ENCODE measurements around the gene GPI. TPM values are rescaled to one million over a fixed set of nuclear protein-coding genes. Genes with fewer than 3 reads are reported as not detected.
A peak's percentile ranks its signal among the peaks of the same experiment; 100 is the strongest.

GPI gene
- total and polyA plus RNA-seq, 9 donors = 70.1 to 187 (median 124) TPM

DNA sequence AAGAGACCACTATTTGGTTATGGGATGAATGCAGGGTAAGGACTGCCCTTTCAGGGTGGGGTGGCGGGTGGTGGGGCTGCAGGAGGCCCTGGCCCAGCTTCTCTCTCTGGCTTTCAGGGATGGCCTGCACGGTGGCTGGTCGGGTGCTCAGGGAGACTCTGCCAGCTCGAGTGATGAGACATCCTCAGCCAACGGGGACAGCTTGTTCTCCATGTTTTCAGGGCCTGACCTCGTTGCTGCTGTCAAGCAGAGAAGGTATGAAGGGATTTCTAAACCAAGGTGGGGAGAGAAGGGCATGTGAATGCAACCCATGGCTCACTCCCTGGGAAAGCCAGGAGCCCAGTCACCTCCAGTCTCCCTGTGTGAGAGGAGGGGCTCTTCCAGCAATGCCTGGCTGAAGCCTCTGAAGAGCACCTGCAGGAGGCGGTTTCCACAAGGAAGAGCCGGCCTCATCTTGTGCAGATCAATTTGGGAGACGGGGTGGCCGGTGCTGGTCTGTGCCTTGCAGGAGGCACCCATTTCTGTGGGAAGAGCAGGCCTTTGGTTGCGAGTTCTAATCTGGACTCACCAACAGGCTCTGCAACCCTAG lies 16.0 kb upstream of the GPI start:
- no peak for DNase-seq
- Histone ChIP-seq H3K4me1 (ENCODE audit: insufficient read depth) (no peaks in the 10 kb centered on the region), H3K27me3 (no peaks in the 10 kb centered on the region), H3K27ac (no peak overlapping the region), H3K4me3 (no peak overlapping the region), H3K9me3 (no peaks in the 10 kb centered on the region), H3K36me3 (no peaks in the 10 kb centered on the region)
- TF ChIP-seq EP300 (IDR thresholded peaks at IDR 0.05) (no peak), CTCF (IDR thresholded peaks at IDR 0.05) (no peak), POLR2A (IDR thresholded peaks at IDR 0.05) (no peak)
- intact Hi-C loops (cut with DNase I) = loop anchor here in 1 of 4 donors (10.0 kb wide), 1 partner anchor 124 kb away; no protein-coding TSS in a partner anchor
- WGBS, 3 donors = 82 to 91% (median 91%) methylated on average over 11 of the region's 11 CpGs

- no peaks in the 10 kb centered on the region for H3K9me3 ChIP-seq
- H3K27me3 ChIP-seq = no peaks in the 10 kb centered on the region
- peak in 1 of 5 donors; percentile 3 for DNase-seq
- H3K4me3 ChIP-seq = no peak overlapping the region
- WGBS, 3 donors = 73 to 78% (median 74%) methylated on average over 7 of the region's 7 CpGs
- H3K4me1 ChIP-seq (ENCODE audit: insufficient read depth) = no peaks in the 10 kb centered on the region
- intact Hi-C loops (cut with DNase I) = no loop called here
- no peak overlapping the region for H3K27ac ChIP-seq
- H3K36me3 ChIP-seq = no peaks in the 10 kb centered on the region
- no peak for TF ChIP-seq CTCF (IDR thresholded peaks at IDR 0.05)
Measured at GRCh38 chr19:34350161-34350561, 14.8 kb upstream of the GPI start.

DNA sequence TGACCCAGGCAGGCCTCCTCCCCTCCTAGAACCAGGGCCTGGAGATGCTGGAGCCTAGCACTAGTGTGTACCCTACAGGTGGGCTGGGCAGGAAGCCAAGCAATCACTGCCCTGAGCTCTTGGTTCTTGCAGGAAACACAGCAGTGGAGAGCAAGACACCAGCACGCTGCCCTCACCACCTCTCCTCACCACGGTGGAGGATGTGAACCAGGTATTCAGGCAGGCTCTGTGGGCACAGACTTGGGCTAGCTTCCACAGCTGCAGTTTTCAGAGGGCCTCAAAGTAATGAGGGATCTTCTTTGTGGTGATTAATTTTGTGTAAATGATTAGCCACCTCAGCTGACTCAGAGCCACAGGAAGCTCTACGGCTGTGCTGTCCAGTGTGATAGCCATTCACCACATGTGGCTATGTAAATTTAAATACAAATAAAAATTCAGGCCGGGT lies 13.6 kb upstream of the GPI start:
- Histone ChIP-seq H3K36me3 (no peaks in the 10 kb centered on the region), H3K4me3 (no peak overlapping the region), H3K4me1 (ENCODE audit: insufficient read depth) (no peaks in the 10 kb centered on the region), H3K27me3 (no peaks in the 10 kb centered on the region), H3K9me3 (no peaks in the 10 kb centered on the region), H3K27ac (no peak overlapping the region)
- DNase-seq = no peak
- WGBS, 3 donors = 77 to 95% (median 83%) methylated on average over 4 of the region's 4 CpGs
- TF ChIP-seq EP300 (IDR thresholded peaks at IDR 0.05) (no peak), POLR2A (IDR thresholded peaks at IDR 0.05) (no peak), CTCF (IDR thresholded peaks at IDR 0.05) (no peak)
- intact Hi-C loops (cut with DNase I) = no loop called here

DNA sequence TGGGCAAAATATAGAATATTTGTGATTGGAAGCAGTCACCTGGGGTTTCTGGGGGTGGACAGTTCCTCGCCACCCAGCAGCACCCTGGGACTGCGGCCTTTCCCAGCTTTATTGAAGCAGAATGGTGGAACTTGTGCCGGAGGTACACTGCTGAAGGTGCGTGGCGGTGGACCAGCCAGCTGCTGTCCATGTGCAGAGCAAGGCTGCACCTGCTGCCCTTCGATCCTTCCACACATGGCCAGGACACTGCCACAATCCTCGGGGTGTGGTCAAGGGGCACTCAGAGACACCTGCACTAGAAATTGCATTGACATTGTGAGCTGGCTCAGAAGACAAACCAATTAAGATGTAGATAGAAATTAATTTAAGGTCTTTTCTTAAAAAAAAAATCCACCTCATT lies 11.4 kb upstream of the GPI start:
- intact Hi-C loops (cut with DNase I) = no loop called here
- H3K4me3 ChIP-seq = no peak overlapping the region
- H3K9me3 ChIP-seq = no peaks in the 10 kb centered on the region
- WGBS, 3 donors = 90 to 96% (median 95%) methylated on average over 7 of the region's 7 CpGs
- no peaks in the 10 kb centered on the region for H3K27me3 ChIP-seq
- peaks cover 1% of the 10 kb centered on the region for H3K4me1 ChIP-seq (ENCODE audit: insufficient read depth)
- no peak for TF ChIP-seq POLR2A (IDR thresholded peaks at IDR 0.05)
- TF ChIP-seq EP300 (IDR thresholded peaks at IDR 0.05) = no peak
- TF ChIP-seq CTCF (IDR thresholded peaks at IDR 0.05) = no peak
- H3K27ac ChIP-seq = no peak overlapping the region
- no peak for DNase-seq
- H3K36me3 ChIP-seq = no peaks in the 10 kb centered on the region

Data from ovary (tissue), 9 donors.